Measurements from ENCODE around the gene TNFRSF19. TPM values are rescaled to one million over a fixed set of nuclear protein-coding genes. Genes with fewer than 3 reads are reported as not detected.

Gene TNFRSF19
- total and polyA plus RNA-seq, 8 donors = 1.2 to 14.0 (median 2.7) TPM; not detected in 1

DNA sequence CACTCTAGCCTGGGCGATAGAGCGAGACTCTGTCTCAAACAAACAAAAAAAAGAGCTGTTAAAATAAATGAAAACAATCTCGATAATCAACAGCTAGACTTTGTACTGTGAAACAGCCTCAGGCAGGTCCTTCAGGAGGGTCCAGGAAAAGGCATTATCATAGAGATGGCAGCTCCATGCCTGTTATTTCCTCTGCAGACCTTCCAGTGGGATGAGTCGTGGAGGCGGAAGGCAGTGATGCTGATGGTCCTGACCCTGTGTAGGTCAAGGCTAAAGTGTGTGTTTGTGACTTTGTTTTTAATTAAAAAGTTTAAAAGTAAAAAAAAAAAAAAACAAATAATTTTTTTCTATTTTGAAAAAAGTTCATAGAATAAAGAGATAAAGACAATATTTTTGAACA, 117.4 kb downstream of the TNFRSF19 start:
- Histone ChIP-seq H3K27me3 (no peaks in the 10 kb centered on the region), H3K4me3 (no peak overlapping the region), H3K36me3 (no peaks in the 10 kb centered on the region), H3K4me1 (no peaks in the 10 kb centered on the region), H3K9me3 (peaks cover 0 to 11% (median 9%) of the 10 kb centered on the region in 4 donors), H3K27ac (no peak overlapping the region)
- 83 to 91% (median 89%) methylated on average over 5 of the region's 5 CpGs for WGBS, 5 donors
- no peak for DNase-seq
- intact Hi-C loops (cut with DNase I; ENCODE audit: low total_unique reads) = no loop called here
- no peak for TF ChIP-seq EP300 (IDR thresholded peaks at IDR 0.05)
- TF ChIP-seq CTCF (IDR thresholded peaks at IDR 0.05) = no peak
- TF ChIP-seq POLR2A (IDR thresholded peaks at IDR 0.05) = no peak
- TF ChIP-seq POLR2AphosphoS5 (IDR thresholded peaks at IDR 0.05) = no peak

DNA sequence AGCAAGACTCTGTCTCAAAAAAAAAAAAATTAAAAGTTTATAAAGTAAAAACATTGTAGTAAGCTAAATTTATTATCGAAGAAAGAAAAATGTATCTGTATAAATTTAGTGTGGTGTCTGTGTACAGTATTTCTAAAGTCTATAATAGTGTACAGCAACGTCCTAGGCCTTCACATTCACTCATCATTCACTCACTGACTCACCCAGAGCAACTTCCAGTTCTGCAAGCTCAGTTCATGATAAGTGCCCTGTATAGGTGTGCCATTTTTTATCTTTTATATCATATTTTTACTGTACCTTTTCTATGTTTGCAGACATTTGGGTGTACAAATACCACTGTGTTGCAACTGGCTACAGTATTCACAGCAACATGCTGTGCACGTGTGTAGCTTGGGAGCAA, 118.1 kb downstream of the TNFRSF19 start:
- Histone ChIP-seq H3K9me3 (peaks cover 0 to 11% (median 9%) of the 10 kb centered on the region in 4 donors), H3K27ac (no peak overlapping the region), H3K4me3 (no peak overlapping the region), H3K4me1 (no peaks in the 10 kb centered on the region), H3K27me3 (no peaks in the 10 kb centered on the region), H3K36me3 (no peaks in the 10 kb centered on the region)
- no peak for TF ChIP-seq EP300 (IDR thresholded peaks at IDR 0.05)
- no peak for TF ChIP-seq POLR2AphosphoS5 (IDR thresholded peaks at IDR 0.05)
- no peak for TF ChIP-seq POLR2A (IDR thresholded peaks at IDR 0.05)
- TF ChIP-seq CTCF (IDR thresholded peaks at IDR 0.05) = no peak
- 53 to 63% (median 60%) methylated on average over 3 of the region's 3 CpGs for WGBS, 5 donors
- DNase-seq = no peak
- intact Hi-C loops (cut with DNase I; ENCODE audit: low total_unique reads) = no loop called here

GRCh38 chr13:23690668-23691067, 120.5 kb downstream of the TNFRSF19 start:
- H3K9me3 ChIP-seq = no peaks in the 10 kb centered on the region
- DNase-seq = no peak
- H3K4me3 ChIP-seq = no peak overlapping the region
- 63 to 86% (median 74%) methylated on average over 2 to 3 of the region's 3 CpGs; no CpG with 5 or more reads in 1 of the 5 donors for WGBS, 5 donors
- no peak overlapping the region for H3K27ac ChIP-seq
- no peaks in the 10 kb centered on the region for H3K36me3 ChIP-seq
- intact Hi-C loops (cut with DNase I; ENCODE audit: low total_unique reads) = no loop called here
- no peak for TF ChIP-seq POLR2A (IDR thresholded peaks at IDR 0.05)
- no peak for TF ChIP-seq CTCF (IDR thresholded peaks at IDR 0.05)
- no peak for TF ChIP-seq POLR2AphosphoS5 (IDR thresholded peaks at IDR 0.05)
- TF ChIP-seq EP300 (IDR thresholded peaks at IDR 0.05) = no peak
- H3K27me3 ChIP-seq = no peaks in the 10 kb centered on the region
- peaks cover 0 to 5% (median 3%) of the 10 kb centered on the region in 4 donors for H3K4me1 ChIP-seq

GRCh38 chr13:23692816-23693215, 122.6 kb downstream of the TNFRSF19 start:
- peaks cover 7 to 22% (median 12%) of the 10 kb centered on the region in 4 donors for H3K4me1 ChIP-seq
- intact Hi-C loops (cut with DNase I; ENCODE audit: low total_unique reads) = no loop called here
- H3K4me3 ChIP-seq = no peak overlapping the region
- H3K36me3 ChIP-seq = no peaks in the 10 kb centered on the region
- no peak for TF ChIP-seq EP300 (IDR thresholded peaks at IDR 0.05)
- no peak for TF ChIP-seq CTCF (IDR thresholded peaks at IDR 0.05)
- no peak for TF ChIP-seq POLR2A (IDR thresholded peaks at IDR 0.05)
- no peak for TF ChIP-seq POLR2AphosphoS5 (IDR thresholded peaks at IDR 0.05)
- DNase-seq = no peak
- WGBS, 5 donors = 66 to 80% (median 74%) methylated on average over 3 of the region's 3 CpGs
- H3K27ac ChIP-seq = no peak overlapping the region
- no peaks in the 10 kb centered on the region for H3K9me3 ChIP-seq
- no peaks in the 10 kb centered on the region for H3K27me3 ChIP-seq

Measured in stomach (tissue), 9 donors.